ENCODE measurements around the gene CLCA4. TPM values are rescaled to one million over a fixed set of nuclear protein-coding genes. Genes with fewer than 3 reads are reported as not detected.

Gene CLCA4, protein sequence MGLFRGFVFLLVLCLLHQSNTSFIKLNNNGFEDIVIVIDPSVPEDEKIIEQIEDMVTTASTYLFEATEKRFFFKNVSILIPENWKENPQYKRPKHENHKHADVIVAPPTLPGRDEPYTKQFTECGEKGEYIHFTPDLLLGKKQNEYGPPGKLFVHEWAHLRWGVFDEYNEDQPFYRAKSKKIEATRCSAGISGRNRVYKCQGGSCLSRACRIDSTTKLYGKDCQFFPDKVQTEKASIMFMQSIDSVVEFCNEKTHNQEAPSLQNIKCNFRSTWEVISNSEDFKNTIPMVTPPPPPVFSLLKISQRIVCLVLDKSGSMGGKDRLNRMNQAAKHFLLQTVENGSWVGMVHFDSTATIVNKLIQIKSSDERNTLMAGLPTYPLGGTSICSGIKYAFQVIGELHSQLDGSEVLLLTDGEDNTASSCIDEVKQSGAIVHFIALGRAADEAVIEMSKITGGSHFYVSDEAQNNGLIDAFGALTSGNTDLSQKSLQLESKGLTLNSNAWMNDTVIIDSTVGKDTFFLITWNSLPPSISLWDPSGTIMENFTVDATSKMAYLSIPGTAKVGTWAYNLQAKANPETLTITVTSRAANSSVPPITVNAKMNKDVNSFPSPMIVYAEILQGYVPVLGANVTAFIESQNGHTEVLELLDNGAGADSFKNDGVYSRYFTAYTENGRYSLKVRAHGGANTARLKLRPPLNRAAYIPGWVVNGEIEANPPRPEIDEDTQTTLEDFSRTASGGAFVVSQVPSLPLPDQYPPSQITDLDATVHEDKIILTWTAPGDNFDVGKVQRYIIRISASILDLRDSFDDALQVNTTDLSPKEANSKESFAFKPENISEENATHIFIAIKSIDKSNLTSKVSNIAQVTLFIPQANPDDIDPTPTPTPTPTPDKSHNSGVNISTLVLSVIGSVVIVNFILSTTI
- not detected in 2 replicates for total RNA-seq (2011; cell fraction: chromatin; rRNA removed; ENCODE audit: low replicate concordance)
- total RNA-seq (2011; cell fraction: nucleolus; rRNA removed) = not detected in 2 replicates
- not detected in 2 replicates for total RNA-seq (2011; cell fraction: nucleoplasm; rRNA removed)
- not detected in 2 replicates for total RNA-seq (2014; rRNA removed)
- total RNA-seq (2014; rRNA removed; fragmentation: Illumina TruSeq; extraction: Trizol) = not detected in 2 replicates
- not detected in 2 replicates for total RNA-seq (2015; rRNA removed; fragmentation: Illumina TruSeq; extraction: Trizol)
- total RNA-seq (2021) = not detected in 2 replicates
- polyA plus RNA-seq (2011; rRNA removed) = not detected in 2 replicates
- not detected in 2 replicates for polyA plus RNA-seq (2011; cell fraction: cytosol; rRNA removed)
- not detected in 2 replicates for polyA plus RNA-seq (2011; cell fraction: nucleus; rRNA removed)
- polyA plus RNA-seq (2012) = not detected in 2 replicates
- polyA plus RNA-seq (2014; fragmentation: Illumina TruSeq; extraction: Trizol) = not detected in 2 replicates
- not detected for polyA plus RNA-seq (2014; fragmentation: Nextera tagmentation; extraction: Ambion mirVana)
- not detected in 2 replicates for polyA plus RNA-seq (2014; rRNA removed)
- polyA minus RNA-seq (2011; rRNA and poly(A)+ RNA removed) = not detected in 2 replicates
- polyA minus RNA-seq (2011; cell fraction: cytosol; rRNA and poly(A)+ RNA removed) = not detected in 2 replicates
- not detected in 2 replicates for polyA minus RNA-seq (2011; cell fraction: nucleus; rRNA and poly(A)+ RNA removed)
- not detected for Bru-seq, nascent RNA
- not detected for BruChase-seq, experiment 1, labeled RNA remaining after a 2-hour chase
- BruChase-seq, experiment 2, labeled RNA remaining after a 6-hour chase = not detected
- long read RNA-seq, experiment 1 = 0 reads
- long read RNA-seq, experiment 2 = 0 reads
- long read RNA-seq, experiment 3 = 0 reads

DNA sequence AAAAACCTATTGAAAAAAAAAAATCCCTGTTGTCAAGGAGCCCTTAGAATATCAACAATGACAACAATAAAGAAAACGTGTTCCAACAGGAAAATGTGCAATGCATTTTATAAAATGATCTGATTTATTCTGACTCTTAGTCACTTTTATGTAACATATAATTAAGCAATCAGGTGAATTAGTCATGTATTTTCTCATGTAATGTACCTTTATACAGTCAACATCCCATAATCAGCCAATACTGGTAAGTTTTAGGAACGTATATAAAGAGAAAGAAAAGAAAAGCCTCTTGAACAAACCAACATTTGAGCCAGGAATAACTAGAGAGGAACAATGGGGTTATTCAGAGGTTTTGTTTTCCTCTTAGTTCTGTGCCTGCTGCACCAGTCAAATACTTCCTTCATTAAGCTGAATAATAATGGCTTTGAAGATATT, at the start of gene CLCA4:
CLCA4 (plus strand) TSS at position 292 of the 435 bp plus-strand sequence; CDS start at position 334, 42 bp downstream.
- no TSS peak for BruUV-seq (replicated peaks)
- CTCF ChIA-PET (ENCODE audit: low intra/inter-chr PET ratio) = no interaction called here
- H3K9me3 ChIP-seq (replicated peaks; ENCODE audit: control insufficient read depth, insufficient read depth, low read depth, low read length) = no peaks in the 10 kb centered on the region
- TF ChIP-seq POLR2B (IDR thresholded peaks at IDR 0.05; ENCODE audit: low read depth, partially characterized antibody) = no peak
- TF ChIP-seq, protein P1, sequence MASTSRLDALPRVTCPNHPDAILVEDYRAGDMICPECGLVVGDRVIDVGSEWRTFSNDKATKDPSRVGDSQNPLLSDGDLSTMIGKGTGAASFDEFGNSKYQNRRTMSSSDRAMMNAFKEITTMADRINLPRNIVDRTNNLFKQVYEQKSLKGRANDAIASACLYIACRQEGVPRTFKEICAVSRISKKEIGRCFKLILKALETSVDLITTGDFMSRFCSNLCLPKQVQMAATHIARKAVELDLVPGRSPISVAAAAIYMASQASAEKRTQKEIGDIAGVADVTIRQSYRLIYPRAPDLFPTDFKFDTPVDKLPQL (IDR thresholded peaks at IDR 0.05; ENCODE audit: extremely low read depth, insufficient read length) = no peak
- no peak for TF ChIP-seq RAD21 (CRISPR knock-in tag; conservative IDR thresholded peaks at IDR 0.05 in 1 of 2, IDR thresholded peaks at IDR 0.05 in 1 of 2)
- no peak for TF ChIP-seq CHD4 (IDR thresholded peaks at IDR 0.05; ENCODE audit: insufficient read depth, insufficient replicate concordance, low read depth, low read length, poor library complexity, severe bottlenecking)
- no peak for TF ChIP-seq ILK (tag; IDR thresholded peaks at IDR 0.05; ENCODE audit: borderline replicate concordance, low read depth)
- no peak for TF ChIP-seq RNF2 (IDR thresholded peaks at IDR 0.05)
- TF ChIP-seq DNMT1 (IDR thresholded peaks at IDR 0.05) = no peak
- TF ChIP-seq, protein P2, sequence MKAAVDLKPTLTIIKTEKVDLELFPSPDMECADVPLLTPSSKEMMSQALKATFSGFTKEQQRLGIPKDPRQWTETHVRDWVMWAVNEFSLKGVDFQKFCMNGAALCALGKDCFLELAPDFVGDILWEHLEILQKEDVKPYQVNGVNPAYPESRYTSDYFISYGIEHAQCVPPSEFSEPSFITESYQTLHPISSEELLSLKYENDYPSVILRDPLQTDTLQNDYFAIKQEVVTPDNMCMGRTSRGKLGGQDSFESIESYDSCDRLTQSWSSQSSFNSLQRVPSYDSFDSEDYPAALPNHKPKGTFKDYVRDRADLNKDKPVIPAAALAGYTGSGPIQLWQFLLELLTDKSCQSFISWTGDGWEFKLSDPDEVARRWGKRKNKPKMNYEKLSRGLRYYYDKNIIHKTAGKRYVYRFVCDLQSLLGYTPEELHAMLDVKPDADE (conservative IDR thresholded peaks at IDR 0.05; ENCODE audit: control insufficient read depth, low read depth, low read length) = no peak
- H3K79me2 ChIP-seq (ENCODE audit: control insufficient read depth, insufficient read depth, low read length) = no peaks in the 10 kb centered on the region
- H3K9me1 ChIP-seq (ENCODE audit: control insufficient read depth, insufficient read depth, low read length) = no peaks in the 10 kb centered on the region
- no peak for FAIRE-seq
- intact Hi-C loops (cut with micrococcal nuclease) (no loop called here), in situ Hi-C loops (cut with MboI) (no loop called here)
- no peak for ATAC-seq
- peaks cover 4 to 5% of the 10 kb centered on the region in 2 experiments; a peak in 4 of 5 replicates for H3K27me3 ChIP-seq (ENCODE audit: control insufficient read depth in 2 of 2, insufficient read depth in 2 of 2, low read length in 2 of 2)
- WGBS (ENCODE audit: insufficient coverage, low coverage, missing lambda C conversion rate) = 0% methylated on average over 2 of the region's 2 CpGs
- H3K4me2 ChIP-seq (ENCODE audit: insufficient read depth, low read length) = no peak within 1 kb of the TSS
- no peaks in the 10 kb centered on the region for H4K20me1 ChIP-seq (replicated peaks; ENCODE audit: control insufficient read depth, insufficient read depth, low read length)
- H2AFZ ChIP-seq (ENCODE audit: low read depth, low read length) = no peak within 1 kb of the TSS
- no peak within 1 kb of the TSS for H3K9ac ChIP-seq (ENCODE audit: insufficient read depth in 1 of 2, low read depth in 2 of 2, low read length in 2 of 2)
- H3K36me3 ChIP-seq (ENCODE audit: control insufficient read depth, insufficient read depth, low read length) = no peaks in the 10 kb centered on the region
- H3K27ac ChIP-seq (ENCODE audit: extremely low read depth, low read depth, low read length) = no peak within 1 kb of the TSS
- H3K4me3 ChIP-seq = no peak within 1 kb of the TSS
- POLR2A ChIA-PET = interaction anchor here (0.8 kb wide), 1 partner anchor 519 kb away, joined by 3 read pairs; no protein-coding TSS in a partner anchor
- no peaks in the 10 kb centered on the region for H3K4me1 ChIP-seq (replicated peaks in 1 of 2; ENCODE audit: control insufficient read depth in 2 of 2, insufficient read depth in 2 of 2, low read length in 2 of 2)
- no peak for DNase-seq (ENCODE audit: extremely low read depth in 1 of 4, low spot score in 3 of 4)

Measured in K562 (cell line).